Cardiac ventricle fibroblast (primary cell): ENCODE results near the gene HVCN1. TPM values are rescaled to one million over a fixed set of nuclear protein-coding genes. Genes with fewer than 3 reads are reported as not detected.

Source experiments
- total RNA-seq: library from RNA; depleted of rRNA; stranded (reverse); fragments of >200 nt; gene quantifications from 2 replicates; pipeline ENCODE4 v1.2.3, GENCODE V29; 2015

The HVCN1 gene, protein sequence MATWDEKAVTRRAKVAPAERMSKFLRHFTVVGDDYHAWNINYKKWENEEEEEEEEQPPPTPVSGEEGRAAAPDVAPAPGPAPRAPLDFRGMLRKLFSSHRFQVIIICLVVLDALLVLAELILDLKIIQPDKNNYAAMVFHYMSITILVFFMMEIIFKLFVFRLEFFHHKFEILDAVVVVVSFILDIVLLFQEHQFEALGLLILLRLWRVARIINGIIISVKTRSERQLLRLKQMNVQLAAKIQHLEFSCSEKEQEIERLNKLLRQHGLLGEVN
- total RNA-seq: 0.88 and 1.5 TPM in 2 replicates

DNA sequence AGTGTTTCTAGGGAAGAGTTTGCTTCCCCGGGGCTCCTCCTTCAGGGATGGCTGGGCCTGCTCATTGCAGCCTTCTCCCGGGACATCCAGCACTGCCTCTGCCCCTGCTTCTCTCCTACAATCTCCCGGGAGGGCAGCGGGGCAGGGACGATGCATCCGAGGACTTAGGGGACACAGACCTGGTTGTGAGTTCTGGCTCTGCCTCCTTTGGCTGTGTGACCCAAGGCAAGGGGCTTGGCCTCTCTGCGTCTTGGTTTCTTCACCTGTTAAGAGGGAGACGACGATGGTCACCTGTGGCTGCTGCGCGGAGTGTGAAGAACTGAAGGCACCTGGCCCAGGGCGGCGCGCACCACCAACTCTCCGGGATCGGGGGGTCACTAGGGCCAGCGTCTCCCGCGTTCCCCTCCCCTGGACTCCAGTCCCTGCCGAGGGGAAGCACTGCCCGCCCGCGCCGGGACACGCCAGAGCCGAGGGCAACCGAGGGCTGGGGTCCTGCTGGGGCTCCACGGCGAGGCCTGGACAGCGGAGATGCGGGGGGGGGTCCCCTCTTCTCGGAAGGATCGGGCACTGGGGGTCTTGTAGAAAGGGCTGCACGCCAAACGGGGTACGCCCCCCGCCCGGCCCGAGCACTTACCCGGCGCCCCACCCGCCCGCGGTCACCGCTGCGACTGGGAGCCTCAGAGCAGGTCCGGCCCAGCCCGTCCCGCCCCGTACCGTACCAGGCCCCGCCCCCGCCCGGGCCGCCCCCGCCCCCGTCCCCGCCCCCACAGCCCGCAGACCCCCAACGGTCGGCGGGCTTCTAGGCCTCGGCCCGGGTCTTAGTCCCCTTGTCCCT, at the start of gene HVCN1:
Gene HVCN1 (minus strand): TSS at position 670 of the 835 bp plus-strand sequence. CDS start 5,870 bp downstream, outside the sequence.

DNA sequence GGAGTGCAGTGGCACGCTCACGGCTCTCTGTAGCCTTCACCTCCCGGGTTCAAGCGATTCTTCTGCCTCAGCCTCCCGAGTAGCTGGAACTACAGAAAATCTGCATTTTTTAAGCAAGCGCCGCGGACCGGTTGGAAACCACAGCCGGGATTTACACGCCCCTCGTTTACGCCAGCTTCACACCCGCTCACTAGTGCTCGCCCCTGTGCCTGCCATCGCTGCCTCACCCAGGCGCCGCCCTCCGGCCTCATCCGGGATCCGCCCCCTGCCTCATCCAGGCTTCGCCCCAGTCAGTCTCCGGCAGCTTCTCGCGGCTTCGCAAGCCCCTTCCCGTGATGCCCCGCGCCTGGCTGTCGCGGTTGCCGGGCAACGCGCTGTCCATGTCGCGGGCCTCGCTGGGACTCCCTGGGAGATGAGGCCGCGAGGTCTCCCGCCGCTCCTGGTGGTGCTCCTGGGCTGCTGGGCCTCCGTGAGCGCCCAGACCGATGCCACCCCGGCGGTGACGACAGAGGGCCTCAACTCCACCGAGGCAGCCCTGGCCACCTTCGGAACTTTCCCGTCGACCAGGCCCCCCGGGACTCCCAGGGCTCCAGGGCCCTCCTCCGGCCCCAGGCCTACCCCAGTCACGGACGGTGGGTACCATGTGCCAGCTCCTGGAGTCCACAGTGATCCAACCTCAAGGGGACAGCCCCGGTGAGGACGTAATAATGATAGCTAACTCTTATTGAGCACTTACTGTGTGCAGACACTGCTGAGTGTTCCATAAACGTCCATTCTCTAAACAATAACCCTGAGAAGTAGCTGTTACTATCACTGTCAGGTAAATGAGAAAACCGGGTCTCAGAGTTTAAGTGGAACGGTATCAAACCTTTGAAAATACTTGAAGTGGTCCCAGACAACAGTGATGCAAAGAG, 74.9 kb downstream of the HVCN1 start, which contains the start of gene TCTN1:
Gene TCTN1 (plus strand): TSS at position 359 of the 914 bp plus-strand sequence. CDS start 54 bp downstream, at position 413.

Other genes starting within 250 kb of the HVCN1 start
- 414 and 601 TPM in 2 replicates for gene ARPC3, start 238.8 kb downstream of the HVCN1 start, total RNA-seq
- gene GPN3, start 220.9 kb downstream of the HVCN1 start, total RNA-seq: 9.8 and 18.0 TPM in 2 replicates
- 13.3 and 13.7 TPM in 2 replicates for gene FAM216A, start 220.3 kb downstream of the HVCN1 start, total RNA-seq
- gene VPS29, start 187.0 kb downstream of the HVCN1 start, total RNA-seq: 46.6 and 47.4 TPM in 2 replicates
- 0.05 TPM in 1 of 2 replicates, not detected in the other for gene RAD9B, start 186.8 kb downstream of the HVCN1 start, total RNA-seq
- 5.6 and 6.8 TPM in 2 replicates for gene PPTC7, start 105.8 kb downstream of the HVCN1 start, total RNA-seq
- 39.1 and 57.4 TPM in 2 replicates for gene TCTN1, start 75.0 kb downstream of the HVCN1 start, total RNA-seq
- gene PPP1CC, start 53.8 kb upstream of the HVCN1 start, total RNA-seq: 73.4 and 87.4 TPM in 2 replicates
- not detected in 2 replicates for gene CCDC63, start 157.9 kb upstream of the HVCN1 start, total RNA-seq
- gene MYL2, start 231.5 kb upstream of the HVCN1 start, total RNA-seq: not detected in 2 replicates